ENCODE data around the gene LRRC14B. TPM values are rescaled to one million over a fixed set of nuclear protein-coding genes. Genes with fewer than 3 reads are reported as not detected.
"Not testable (repeated sequence)": the region's sequence is repeated elsewhere in the genome, so short reads cannot be mapped to it uniquely, and the experiment has no call there.

LRRC14B gene
- total RNA-seq, 1 donor from 2014 or later = not detected

- H3K27ac Mint-ChIP-seq (ENCODE audit: unreplicated experiment) = no peak overlapping the region
Observed at GRCh38 chr5:164244-164643, 27.1 kb upstream of the LRRC14B start.

GRCh38 chr5:164783-165182 is 26.5 kb upstream of the LRRC14B start:
- peaks cover 14% of the 10 kb centered on the region for H3K27me3 Mint-ChIP-seq (ENCODE audit: low read depth, unreplicated experiment)
- not testable (repeated sequence) for H3K36me3 Mint-ChIP-seq (ENCODE audit: low read depth, unreplicated experiment); H3K4me3 Mint-ChIP-seq (ENCODE audit: unreplicated experiment); H3K27ac ChIP-seq (ENCODE audit: low read depth, low read length); H4K20me1 ChIP-seq (ENCODE audit: insufficient read depth, low read length); H2AFZ ChIP-seq (ENCODE audit: low read depth, low read length); DNase-seq (ENCODE audit: low read depth); H3K36me3 ChIP-seq (ENCODE audit: insufficient read depth, low read length); H3K9ac ChIP-seq (ENCODE audit: low read length); H3K27ac Mint-ChIP-seq (ENCODE audit: unreplicated experiment); H3K27me3 ChIP-seq (ENCODE audit: insufficient read depth, low read length); H3K79me2 ChIP-seq (ENCODE audit: insufficient read depth, low read length); H3K9me3 Mint-ChIP-seq (ENCODE audit: unreplicated experiment); H3K9me3 ChIP-seq (ENCODE audit: insufficient read depth, low read depth, low read length); FAIRE-seq; H3K4me3 ChIP-seq (ENCODE audit: insufficient read depth, low read depth, low read length); H3K4me2 ChIP-seq (ENCODE audit: low read length)
- H3K4me1 ChIP-seq (ENCODE audit: insufficient read depth, low read length) = peaks cover 35% of the 10 kb centered on the region
- peaks cover 20% of the 10 kb centered on the region for H3K4me1 Mint-ChIP-seq (ENCODE audit: low read depth, unreplicated experiment)

More at GRCh38 chr5:164244-164643, 27.1 kb upstream of the LRRC14B start:
- DNase-seq (ENCODE audit: low read depth) = no peak
- Mint-ChIP-seq H3K4me1 (ENCODE audit: low read depth, unreplicated experiment) (peaks cover 26% of the 10 kb centered on the region), H3K36me3 (ENCODE audit: low read depth, unreplicated experiment) (peaks cover 2% of the 10 kb centered on the region), H3K4me3 (ENCODE audit: unreplicated experiment) (no peak overlapping the region), H3K9me3 (ENCODE audit: unreplicated experiment) (peaks cover 5% of the 10 kb centered on the region), H3K27me3 (ENCODE audit: low read depth, unreplicated experiment) (peaks cover 16% of the 10 kb centered on the region)
- Histone ChIP-seq H4K20me1 (ENCODE audit: insufficient read depth, low read length) (no peaks in the 10 kb centered on the region), H3K4me1 (ENCODE audit: insufficient read depth, low read length) (peaks cover 35% of the 10 kb centered on the region), H3K36me3 (ENCODE audit: insufficient read depth, low read length) (no peaks in the 10 kb centered on the region), H3K4me2 (ENCODE audit: low read length) (no peak overlapping the region), H2AFZ (ENCODE audit: low read depth, low read length) (no peak overlapping the region), H3K79me2 (ENCODE audit: insufficient read depth, low read length) (no peaks in the 10 kb centered on the region), H3K27ac (ENCODE audit: low read depth, low read length) (no peak overlapping the region), H3K9ac (ENCODE audit: low read length) (no peak overlapping the region), H3K9me3 (ENCODE audit: insufficient read depth, low read depth, low read length) (no peaks in the 10 kb centered on the region), H3K27me3 (ENCODE audit: insufficient read depth, low read length) (no peaks in the 10 kb centered on the region), H3K4me3 (ENCODE audit: insufficient read depth, low read depth, low read length) (no peak overlapping the region)
- FAIRE-seq = no peak
- TF ChIP-seq, protein P1, sequence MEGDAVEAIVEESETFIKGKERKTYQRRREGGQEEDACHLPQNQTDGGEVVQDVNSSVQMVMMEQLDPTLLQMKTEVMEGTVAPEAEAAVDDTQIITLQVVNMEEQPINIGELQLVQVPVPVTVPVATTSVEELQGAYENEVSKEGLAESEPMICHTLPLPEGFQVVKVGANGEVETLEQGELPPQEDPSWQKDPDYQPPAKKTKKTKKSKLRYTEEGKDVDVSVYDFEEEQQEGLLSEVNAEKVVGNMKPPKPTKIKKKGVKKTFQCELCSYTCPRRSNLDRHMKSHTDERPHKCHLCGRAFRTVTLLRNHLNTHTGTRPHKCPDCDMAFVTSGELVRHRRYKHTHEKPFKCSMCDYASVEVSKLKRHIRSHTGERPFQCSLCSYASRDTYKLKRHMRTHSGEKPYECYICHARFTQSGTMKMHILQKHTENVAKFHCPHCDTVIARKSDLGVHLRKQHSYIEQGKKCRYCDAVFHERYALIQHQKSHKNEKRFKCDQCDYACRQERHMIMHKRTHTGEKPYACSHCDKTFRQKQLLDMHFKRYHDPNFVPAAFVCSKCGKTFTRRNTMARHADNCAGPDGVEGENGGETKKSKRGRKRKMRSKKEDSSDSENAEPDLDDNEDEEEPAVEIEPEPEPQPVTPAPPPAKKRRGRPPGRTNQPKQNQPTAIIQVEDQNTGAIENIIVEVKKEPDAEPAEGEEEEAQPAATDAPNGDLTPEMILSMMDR (IDR thresholded peaks at IDR 0.05; ENCODE audit: insufficient read depth, low read depth, low read length) = no peak
- no peak for TF ChIP-seq EZH2 (IDR thresholded peaks at IDR 0.05; ENCODE audit: insufficient read depth, low read length)

GRCh38 chr5:166441-167372 is 24.6 kb upstream of the LRRC14B start:
- no peak overlapping the region for H3K27ac Mint-ChIP-seq (ENCODE audit: unreplicated experiment)
- no peaks in the 10 kb centered on the region for H3K36me3 ChIP-seq (ENCODE audit: insufficient read depth, low read length)
- peaks cover 11% of the 10 kb centered on the region for H3K4me1 Mint-ChIP-seq (ENCODE audit: low read depth, unreplicated experiment)
- H3K9me3 Mint-ChIP-seq (ENCODE audit: unreplicated experiment) = peaks cover 5% of the 10 kb centered on the region
- H3K4me3 ChIP-seq (ENCODE audit: insufficient read depth, low read depth, low read length) = no peak overlapping the region
- no peaks in the 10 kb centered on the region for H3K27me3 ChIP-seq (ENCODE audit: insufficient read depth, low read length)
- H3K4me1 ChIP-seq (ENCODE audit: insufficient read depth, low read length) = peaks cover 24% of the 10 kb centered on the region
- DNase-seq (ENCODE audit: low read depth) = no peak
- no peak overlapping the region for H3K4me3 Mint-ChIP-seq (ENCODE audit: unreplicated experiment)
- peak overlapping the region; percentile 99 for H3K27ac ChIP-seq (ENCODE audit: low read depth, low read length)
- no peaks in the 10 kb centered on the region for H3K9me3 ChIP-seq (ENCODE audit: insufficient read depth, low read depth, low read length)
- TF ChIP-seq, protein P1 (IDR thresholded peaks at IDR 0.05; ENCODE audit: insufficient read depth, low read depth, low read length) = no peak
- TF ChIP-seq EZH2 (IDR thresholded peaks at IDR 0.05; ENCODE audit: insufficient read depth, low read length) = no peak
- no peaks in the 10 kb centered on the region for H4K20me1 ChIP-seq (ENCODE audit: insufficient read depth, low read length)
- H3K79me2 ChIP-seq (ENCODE audit: insufficient read depth, low read length) = no peaks in the 10 kb centered on the region
- H3K4me2 ChIP-seq (ENCODE audit: low read length) = no peak overlapping the region
- no peak overlapping the region for H3K9ac ChIP-seq (ENCODE audit: low read length)
- peaks cover 13% of the 10 kb centered on the region for H3K27me3 Mint-ChIP-seq (ENCODE audit: low read depth, unreplicated experiment)
- H3K36me3 Mint-ChIP-seq (ENCODE audit: low read depth, unreplicated experiment) = peaks cover 2% of the 10 kb centered on the region
- no peak for FAIRE-seq
- H2AFZ ChIP-seq (ENCODE audit: low read depth, low read length) = no peak overlapping the region
